HEK293 (cell line): ENCODE results near the gene HP1BP3.
A peak's percentile ranks its signal among the peaks of the same experiment; 100 is the strongest.

Experiments used
- CTCF ChIA-PET: fragments of 350-600 bp; formaldehyde crosslinking; extraction: SDS; loops from one replicate; lab custom pipeline; 2021; ENCODE audit warnings: antibody characterized with exemption; lab: Yijun Ruan, JAX
- POLR2A ChIA-PET: fragments of 300-600 bp; formaldehyde crosslinking; extraction: SDS; loops from one replicate; lab custom pipeline; 2020; ENCODE audit warnings: antibody characterized with exemption, inconsistent platforms; lab: Yijun Ruan, JAX
- H3K27ac ChIP-seq: fragments of 200-500 bp; sonication (Bioruptor generic); 2 replicates; pipeline ENCODE4 v1.5.1; 2014; ENCODE audit warnings: low read depth, low read length, control low read depth, inconsistent platforms; ENCODE audit errors: extremely low read depth
- H3K36me3 ChIP-seq, 2 experiments: fragments of 200-500 bp in 1 of 2; sonication (Bioruptor generic) in 1 of 2; 1 replicate in 1 of 2; 2 replicates in 1 of 2; pipeline ENCODE4 v1.5.1; 2014 to 2017; ENCODE audit warnings: inconsistent platforms in 2 of 2, low read length in 2 of 2; ENCODE audit not compliant: control insufficient read depth in 2 of 2, insufficient read depth in 1 of 2
- H3K4me1 ChIP-seq: fragments of 200-500 bp; sonication (Bioruptor generic); 2 replicates; pipeline ENCODE4 v1.5.1; 2014; ENCODE audit warnings: mild to moderate bottlenecking, low read length, inconsistent platforms; ENCODE audit not compliant: control insufficient read depth, insufficient read depth
- H3K4me3 ChIP-seq: 2 replicates; pipeline ENCODE4 v1.5.1; 2011; ENCODE audit warnings: low read depth, mild to moderate bottlenecking, control low read depth, low read length, moderate library complexity
- H3K9me3 ChIP-seq: fragments of 200-500 bp; sonication (Bioruptor generic); 2 replicates; pipeline ENCODE4 v1.5.1; 2014; ENCODE audit warnings: low read depth, low read length, inconsistent platforms; ENCODE audit not compliant: control insufficient read depth, insufficient read depth
- BCL11B ChIP-seq: fragments of 450-650 bp; formaldehyde crosslinking; IDR thresholded peaks from 2 replicates; pipeline ENCODE4 v1.5.1; 2016; ENCODE audit warnings: low read depth, missing biosample characterization, missing genetic modification characterization
- EGR2 ChIP-seq: fragments of 450-650 bp; formaldehyde crosslinking; IDR thresholded peaks from 2 replicates; pipeline ENCODE4 v1.5.1; 2016; ENCODE audit warnings: low read depth, missing biosample characterization, missing genetic modification characterization
- GFI1B ChIP-seq: fragments of 450-650 bp; formaldehyde crosslinking; IDR thresholded peaks from 2 replicates; pipeline ENCODE4 v1.5.1; 2016; ENCODE audit warnings: missing biosample characterization, missing genetic modification characterization
- HOXD13 ChIP-seq: sonication (generic); formaldehyde crosslinking; IDR thresholded peaks from 2 replicates; pipeline ENCODE4 v1.8.0; 2022; ENCODE audit warnings: missing genetic modification reagents, borderline replicate concordance
- REPIN1 ChIP-seq: fragments of 450-650 bp; formaldehyde crosslinking; IDR thresholded peaks from 2 replicates; pipeline ENCODE4 v1.5.1; 2017; ENCODE audit warnings: missing biosample characterization, missing genetic modification characterization, low read depth
- SP7 ChIP-seq: fragments of 450-650 bp; formaldehyde crosslinking; IDR thresholded peaks from 2 replicates; pipeline ENCODE4 v1.5.1; 2016; ENCODE audit warnings: missing biosample characterization, missing genetic modification characterization
- TCF7L2 ChIP-seq: IDR thresholded peaks from 2 replicates; pipeline ENCODE4 v1.6.1; 2011; ENCODE audit warnings: low read depth, mild to moderate bottlenecking, inconsistent platforms, low read length, moderate library complexity, borderline replicate concordance
- YY1 ChIP-seq: fragments of 450-650 bp; formaldehyde crosslinking; IDR thresholded peaks from 2 replicates; pipeline ENCODE4 v1.5.1; 2018; ENCODE audit warnings: missing biosample characterization, missing genetic modification characterization
- ZBTB8A ChIP-seq: fragments of 450-650 bp; formaldehyde crosslinking; IDR thresholded peaks from 2 replicates; pipeline ENCODE4 v1.5.1; 2016; ENCODE audit warnings: missing biosample characterization, missing genetic modification characterization
- ZFP69B ChIP-seq: fragments of 450-650 bp; formaldehyde crosslinking; IDR thresholded peaks from 2 replicates; pipeline ENCODE4 v1.5.1; 2016; ENCODE audit warnings: missing biosample characterization, missing genetic modification characterization
- ZNF114 ChIP-seq: fragments of 450-650 bp; formaldehyde crosslinking; IDR thresholded peaks from 2 replicates; pipeline ENCODE4 v1.5.0; 2017; ENCODE audit warnings: missing biosample characterization, missing genetic modification characterization
- ZNF174 ChIP-seq: fragments of 450-650 bp; formaldehyde crosslinking; IDR thresholded peaks from 2 replicates; pipeline ENCODE4 v1.5.0; 2017; ENCODE audit warnings: missing biosample characterization, mild to moderate bottlenecking, missing genetic modification characterization
- ZNF184 ChIP-seq: fragments of 450-650 bp; IDR thresholded peaks from 2 replicates; pipeline ENCODE4 v1.5.1; 2018; ENCODE audit warnings: missing biosample characterization, mild to moderate bottlenecking, missing genetic modification characterization
- ZNF211 ChIP-seq: fragments of 450-650 bp; formaldehyde crosslinking; IDR thresholded peaks from 2 replicates; pipeline ENCODE4 v1.5.1; 2016; ENCODE audit warnings: low read depth, missing biosample characterization, missing genetic modification characterization
- ZNF274 ChIP-seq, 2 experiments: fragments of 200-500 bp in 1 of 2; fragments of 450-650 bp in 1 of 2; sonication (Bioruptor generic) in 1 of 2; formaldehyde crosslinking in 1 of 2; IDR thresholded peaks; 2 replicates each; pipeline versions ENCODE4 v1.5.1 to v1.6.1; 2014 to 2016; ENCODE audit warnings: borderline replicate concordance in 1 of 2, inconsistent platforms in 1 of 2, low read length in 1 of 2, missing biosample characterization in 1 of 2, missing genetic modification characterization in 1 of 2
- ZNF391 ChIP-seq: fragments of 450-650 bp; formaldehyde crosslinking; IDR thresholded peaks from 2 replicates; pipeline ENCODE4 v1.5.1; 2016; ENCODE audit warnings: low read depth, missing biosample characterization, missing genetic modification characterization, borderline replicate concordance
- ZNF416 ChIP-seq: fragments of 450-650 bp; formaldehyde crosslinking; IDR thresholded peaks from 2 replicates; pipeline ENCODE4 v1.5.1; 2016; ENCODE audit warnings: missing biosample characterization, missing genetic modification characterization
- ZNF473 ChIP-seq: fragments of 450-650 bp; formaldehyde crosslinking; IDR thresholded peaks from 2 replicates; pipeline ENCODE4 v1.5.1; 2017; ENCODE audit warnings: missing biosample characterization, missing genetic modification characterization
- ZNF48 ChIP-seq: fragments of 450-650 bp; formaldehyde crosslinking; IDR thresholded peaks from 2 replicates; pipeline ENCODE4 v1.5.1; 2016; ENCODE audit warnings: missing biosample characterization, missing genetic modification characterization
- ZNF501 ChIP-seq: fragments of 450-650 bp; formaldehyde crosslinking; IDR thresholded peaks from 2 replicates; pipeline ENCODE4 v1.5.1; 2016; ENCODE audit warnings: missing biosample characterization, missing genetic modification characterization
- ZNF777 ChIP-seq: fragments of 450-650 bp; formaldehyde crosslinking; IDR thresholded peaks from 2 replicates; pipeline ENCODE4 v1.5.1; 2017; ENCODE audit warnings: missing biosample characterization, missing genetic modification characterization, borderline replicate concordance
- ZNF791 ChIP-seq: fragments of 450-650 bp; formaldehyde crosslinking; IDR thresholded peaks from 2 replicates; pipeline ENCODE4 v1.5.1; 2016; ENCODE audit warnings: missing biosample characterization, missing genetic modification characterization
- ZSCAN23 ChIP-seq: fragments of 450-650 bp; formaldehyde crosslinking; IDR thresholded peaks from 2 replicates; pipeline ENCODE4 v1.5.1; 2016; ENCODE audit warnings: missing biosample characterization, missing genetic modification characterization
- TF ChIP-seq, protein P1 (sequence below): fragments of 450-650 bp; formaldehyde crosslinking; IDR thresholded peaks from 2 replicates; pipeline ENCODE4 v1.5.1; 2016; ENCODE audit warnings: missing biosample characterization, missing genetic modification characterization, low read depth
- TF ChIP-seq, protein P2 (sequence below): IDR thresholded peaks from 2 replicates; pipeline ENCODE4 v1.6.1; 2011; ENCODE audit warnings: mild to moderate bottlenecking, low read depth, low read length, borderline replicate concordance
- TF ChIP-seq, protein P3 (sequence below): fragments of 450-650 bp; formaldehyde crosslinking; IDR thresholded peaks from 2 replicates; pipeline ENCODE4 v1.5.1; 2016; ENCODE audit warnings: missing biosample characterization, missing genetic modification characterization

Gene HP1BP3

DNA sequence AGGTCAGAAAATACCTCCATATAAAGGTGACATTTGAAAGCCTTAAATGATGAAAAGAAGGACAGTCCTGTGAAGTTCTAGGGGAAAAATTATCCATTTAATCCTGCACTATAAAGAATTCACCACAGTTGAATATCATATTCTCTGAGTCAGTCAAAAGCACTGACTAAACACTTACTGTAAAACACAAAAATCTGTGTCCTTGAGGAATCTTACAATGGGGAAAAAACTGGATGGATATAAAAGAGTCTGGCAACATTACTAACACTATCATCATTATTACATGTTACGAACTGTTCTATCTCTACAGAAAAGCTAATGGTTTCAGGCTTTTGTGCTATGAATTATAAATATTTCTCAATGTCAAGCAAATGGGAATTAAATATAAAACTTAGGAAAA is 42.4 kb upstream of the HP1BP3 start:
- H3K36me3 ChIP-seq = peaks cover 4 to 59% of the 10 kb centered on the region in 2 experiments

DNA sequence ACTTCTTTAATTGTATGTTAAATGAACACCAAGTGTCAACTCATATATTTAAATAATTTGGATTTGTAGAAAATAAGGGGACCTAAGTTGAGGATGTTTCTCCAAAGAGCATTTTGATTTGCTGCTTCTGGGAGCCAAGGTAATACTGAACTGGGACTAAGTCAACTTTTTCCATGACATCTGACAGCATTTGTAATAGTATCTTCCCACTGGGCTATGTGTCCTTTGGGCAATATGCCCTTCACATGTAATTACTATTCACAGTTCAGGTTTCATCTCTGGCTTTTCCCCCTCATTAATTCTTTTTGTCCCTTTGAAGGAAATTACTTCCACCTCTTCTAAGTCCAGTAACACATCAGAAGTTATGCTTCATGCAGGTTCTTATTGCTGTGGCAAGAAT is 36.7 kb upstream of the HP1BP3 start:
- no peaks in the 10 kb centered on the region for H3K4me1 ChIP-seq
- 0 out of 2 replicates have a peak, but pooled peaks have one; percentile 27 for TF ChIP-seq SP7
- TF ChIP-seq ZNF391 = no peak
- peaks cover 20 to 86% of the 10 kb centered on the region in 2 experiments; a peak in 2 of 3 replicates for H3K36me3 ChIP-seq
- H3K9me3 ChIP-seq = no peaks in the 10 kb centered on the region
- ChIA-PET POLR2A (interaction anchor here (1.2 kb wide), 1 partner anchor 37 kb away, joined by 3 read pairs; no protein-coding TSS in a partner anchor), CTCF (no interaction called here)
- no peak overlapping the region for H3K27ac ChIP-seq
- no peak overlapping the region for H3K4me3 ChIP-seq

More for the DNA sequence above, 42.4 kb upstream of the HP1BP3 start:
- ChIA-PET POLR2A (interaction anchor here (1.0 to 1.1 kb wide), 2 partner anchors 9 to 41 kb away, joined by 3 read pairs; no protein-coding TSS in a partner anchor), CTCF (interaction anchor here (0.7 to 2.1 kb wide), 2 partner anchors 12 to 365 kb away, joined by 3 to 9 read pairs; no protein-coding TSS in a partner anchor)
- H3K4me3 ChIP-seq = no peak overlapping the region
- H3K27ac ChIP-seq = no peak overlapping the region
- no peak for TF ChIP-seq EGR2
- TF ChIP-seq ZSCAN23 = no peak
- TF ChIP-seq ZNF48 (tag by site-specific recombination) = no peak
- TF ChIP-seq, protein P1, sequence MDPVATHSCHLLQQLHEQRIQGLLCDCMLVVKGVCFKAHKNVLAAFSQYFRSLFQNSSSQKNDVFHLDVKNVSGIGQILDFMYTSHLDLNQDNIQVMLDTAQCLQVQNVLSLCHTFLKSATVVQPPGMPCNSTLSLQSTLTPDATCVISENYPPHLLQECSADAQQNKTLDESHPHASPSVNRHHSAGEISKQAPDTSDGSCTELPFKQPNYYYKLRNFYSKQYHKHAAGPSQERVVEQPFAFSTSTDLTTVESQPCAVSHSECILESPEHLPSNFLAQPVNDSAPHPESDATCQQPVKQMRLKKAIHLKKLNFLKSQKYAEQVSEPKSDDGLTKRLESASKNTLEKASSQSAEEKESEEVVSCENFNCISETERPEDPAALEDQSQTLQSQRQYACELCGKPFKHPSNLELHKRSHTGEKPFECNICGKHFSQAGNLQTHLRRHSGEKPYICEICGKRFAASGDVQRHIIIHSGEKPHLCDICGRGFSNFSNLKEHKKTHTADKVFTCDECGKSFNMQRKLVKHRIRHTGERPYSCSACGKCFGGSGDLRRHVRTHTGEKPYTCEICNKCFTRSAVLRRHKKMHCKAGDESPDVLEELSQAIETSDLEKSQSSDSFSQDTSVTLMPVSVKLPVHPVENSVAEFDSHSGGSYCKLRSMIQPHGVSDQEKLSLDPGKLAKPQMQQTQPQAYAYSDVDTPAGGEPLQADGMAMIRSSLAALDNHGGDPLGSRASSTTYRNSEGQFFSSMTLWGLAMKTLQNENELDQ (tag by site-specific recombination) = no peak
- TF ChIP-seq ZNF174 (tag by site-specific recombination) = no peak
- no peak for TF ChIP-seq ZNF211 (tag by site-specific recombination)
- TF ChIP-seq ZNF501 (tag by site-specific recombination) = no peak
- no peak for TF ChIP-seq ZNF791 (tag by site-specific recombination)
- no peak for TF ChIP-seq ZNF114 (tag by site-specific recombination)
- TF ChIP-seq ZNF184 (tag by site-specific recombination) = no peak
- TF ChIP-seq BCL11B (tag by site-specific recombination) = no peak
- H3K9me3 ChIP-seq = no peaks in the 10 kb centered on the region
- H3K4me1 ChIP-seq = peaks cover 5% of the 10 kb centered on the region

DNA sequence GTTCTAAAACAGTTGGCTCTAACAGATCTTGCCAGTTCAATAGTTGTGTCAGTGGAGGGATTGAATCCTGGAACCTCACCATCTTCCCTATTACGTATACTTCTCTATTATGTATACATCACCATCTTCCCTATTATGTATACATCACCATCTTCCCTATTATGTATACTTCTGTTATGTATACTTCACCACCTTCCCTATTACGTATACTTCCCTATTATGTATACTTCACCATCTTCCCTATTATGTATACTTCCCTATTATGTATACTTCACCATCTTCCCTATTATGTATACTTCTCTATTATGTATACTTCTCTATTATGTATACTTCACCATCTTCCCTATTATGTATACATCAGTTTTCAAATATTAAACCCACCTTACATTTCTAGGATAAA is 34.4 kb upstream of the HP1BP3 start:
- H3K4me3 ChIP-seq = no peak overlapping the region
- POLR2A ChIA-PET = no interaction called here

DNA sequence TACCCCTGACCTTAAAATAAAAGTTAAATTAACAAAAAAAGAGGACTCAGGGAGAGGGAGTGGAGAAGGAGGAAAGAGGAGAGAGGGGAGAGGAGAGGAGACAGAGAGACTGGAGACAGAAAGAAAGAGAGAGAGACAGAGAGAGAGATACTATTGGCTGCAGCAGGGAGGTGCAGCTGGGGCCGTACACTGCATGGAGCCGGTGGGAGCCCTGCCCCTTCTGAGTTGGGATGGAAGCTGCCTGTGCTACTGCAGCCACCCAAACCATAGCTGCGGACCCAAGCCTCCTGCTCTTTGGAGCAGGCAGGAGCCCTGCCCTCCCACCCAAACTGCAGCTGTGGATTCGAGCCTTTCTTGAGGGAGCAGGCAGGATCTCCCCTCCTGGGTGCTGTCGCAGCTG is 32.7 kb upstream of the HP1BP3 start:
- H3K4me3 ChIP-seq = no peak overlapping the region
- H3K36me3 ChIP-seq = peaks cover 20 to 70% of the 10 kb centered on the region in 2 experiments; a peak in 2 of 3 replicates
- POLR2A ChIA-PET = interaction anchor here (0.6 to 1.1 kb wide), 2 partner anchors 10 to 1926 kb away, joined by 3 to 4 read pairs; no protein-coding TSS in a partner anchor
- no peaks in the 10 kb centered on the region for H3K4me1 ChIP-seq
- H3K27ac ChIP-seq = no peak overlapping the region
- no peaks in the 10 kb centered on the region for H3K9me3 ChIP-seq
- CTCF ChIA-PET = no interaction called here
- no peak for TF ChIP-seq ZNF416 (tag by site-specific recombination)
- TF ChIP-seq, protein P2, sequence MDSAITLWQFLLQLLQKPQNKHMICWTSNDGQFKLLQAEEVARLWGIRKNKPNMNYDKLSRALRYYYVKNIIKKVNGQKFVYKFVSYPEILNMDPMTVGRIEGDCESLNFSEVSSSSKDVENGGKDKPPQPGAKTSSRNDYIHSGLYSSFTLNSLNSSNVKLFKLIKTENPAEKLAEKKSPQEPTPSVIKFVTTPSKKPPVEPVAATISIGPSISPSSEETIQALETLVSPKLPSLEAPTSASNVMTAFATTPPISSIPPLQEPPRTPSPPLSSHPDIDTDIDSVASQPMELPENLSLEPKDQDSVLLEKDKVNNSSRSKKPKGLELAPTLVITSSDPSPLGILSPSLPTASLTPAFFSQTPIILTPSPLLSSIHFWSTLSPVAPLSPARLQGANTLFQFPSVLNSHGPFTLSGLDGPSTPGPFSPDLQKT = no peak
- no peak for TF ChIP-seq ZFP69B
- no peak for TF ChIP-seq SP7
- TF ChIP-seq ZNF274 (IDR thresholded peaks at IDR 0.05; ENCODE audit: low read length) = no peak
- no peak for TF ChIP-seq ZNF274 (tag by site-specific recombination; IDR thresholded peaks at IDR 0.05; ENCODE audit: borderline replicate concordance)
- TF ChIP-seq, protein P3, sequence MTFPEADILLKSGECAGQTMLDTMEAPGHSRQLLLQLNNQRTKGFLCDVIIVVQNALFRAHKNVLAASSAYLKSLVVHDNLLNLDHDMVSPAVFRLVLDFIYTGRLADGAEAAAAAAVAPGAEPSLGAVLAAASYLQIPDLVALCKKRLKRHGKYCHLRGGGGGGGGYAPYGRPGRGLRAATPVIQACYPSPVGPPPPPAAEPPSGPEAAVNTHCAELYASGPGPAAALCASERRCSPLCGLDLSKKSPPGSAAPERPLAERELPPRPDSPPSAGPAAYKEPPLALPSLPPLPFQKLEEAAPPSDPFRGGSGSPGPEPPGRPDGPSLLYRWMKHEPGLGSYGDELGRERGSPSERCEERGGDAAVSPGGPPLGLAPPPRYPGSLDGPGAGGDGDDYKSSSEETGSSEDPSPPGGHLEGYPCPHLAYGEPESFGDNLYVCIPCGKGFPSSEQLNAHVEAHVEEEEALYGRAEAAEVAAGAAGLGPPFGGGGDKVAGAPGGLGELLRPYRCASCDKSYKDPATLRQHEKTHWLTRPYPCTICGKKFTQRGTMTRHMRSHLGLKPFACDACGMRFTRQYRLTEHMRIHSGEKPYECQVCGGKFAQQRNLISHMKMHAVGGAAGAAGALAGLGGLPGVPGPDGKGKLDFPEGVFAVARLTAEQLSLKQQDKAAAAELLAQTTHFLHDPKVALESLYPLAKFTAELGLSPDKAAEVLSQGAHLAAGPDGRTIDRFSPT = no peak
- no peak for TF ChIP-seq BCL11B (tag by site-specific recombination)
- TF ChIP-seq HOXD13 (CRISPR knock-in tag) = no peak
- no peak for TF ChIP-seq YY1 (tag by site-specific recombination)

More for the DNA sequence above, 34.4 kb upstream of the HP1BP3 start:
- TF ChIP-seq REPIN1 = no peak
- no peak for TF ChIP-seq TCF7L2
- no peak for TF ChIP-seq ZBTB8A (tag by site-specific recombination)
- TF ChIP-seq GFI1B = no peak
- TF ChIP-seq ZNF473 = no peak
- TF ChIP-seq ZNF777 (tag by site-specific recombination) = no peak
- TF ChIP-seq, all 188 proteins: peak for 0
- no peaks in the 10 kb centered on the region for H3K9me3 ChIP-seq
- no peak overlapping the region for H3K27ac ChIP-seq
- H3K36me3 ChIP-seq = peaks cover 20 to 81% of the 10 kb centered on the region in 2 experiments; a peak in 2 of 3 replicates
- H3K4me1 ChIP-seq = no peaks in the 10 kb centered on the region
- CTCF ChIA-PET = no interaction called here
